ENCODE measurements around the gene SNRNP25.
"Not testable (repeated sequence)": the region's sequence is repeated elsewhere in the genome, so short reads cannot be mapped to it uniquely, and the experiment has no call there.

The SNRNP25 gene

GRCh38 chr16:33877-34647 lies 19.6 kb upstream of the SNRNP25 start:
- H3K4me3 ChIP-seq (ENCODE audit: control insufficient read depth, low read depth, low read length): no peak overlapping the region
- TF ChIP-seq CTCF (conservative IDR thresholded peaks at IDR 0.05; ENCODE audit: control insufficient read depth, insufficient read depth, low read depth, low read length): no peak
- no peak for DNase-seq (ENCODE audit: low read depth)

GRCh38 chr16:34648-34987 lies 19.0 kb upstream of the SNRNP25 start:
- H3K4me3 ChIP-seq (ENCODE audit: control insufficient read depth, low read depth, low read length): no peak overlapping the region
- DNase-seq (ENCODE audit: low read depth): no peak
- TF ChIP-seq CTCF (conservative IDR thresholded peaks at IDR 0.05; ENCODE audit: control insufficient read depth, insufficient read depth, low read depth, low read length): no peak

GRCh38 chr16:35011-35677 lies 18.5 kb upstream of the SNRNP25 start:
- no peak for TF ChIP-seq CTCF (conservative IDR thresholded peaks at IDR 0.05; ENCODE audit: control insufficient read depth, insufficient read depth, low read depth, low read length)
- no peak overlapping the region for H3K4me3 ChIP-seq (ENCODE audit: control insufficient read depth, low read depth, low read length)
- DNase-seq (ENCODE audit: low read depth): no peak

GRCh38 chr16:35678-36305 lies 17.8 kb upstream of the SNRNP25 start:
- no peak for DNase-seq (ENCODE audit: low read depth)
- no peak for TF ChIP-seq CTCF (conservative IDR thresholded peaks at IDR 0.05; ENCODE audit: control insufficient read depth, insufficient read depth, low read depth, low read length)

GRCh38 chr16:36336-36984 lies 17.2 kb upstream of the SNRNP25 start:
- no peak overlapping the region for H3K4me3 ChIP-seq (ENCODE audit: control insufficient read depth, low read depth, low read length)
- no peak for DNase-seq (ENCODE audit: low read depth)
- no peak for TF ChIP-seq CTCF (conservative IDR thresholded peaks at IDR 0.05; ENCODE audit: control insufficient read depth, insufficient read depth, low read depth, low read length)

More at GRCh38 chr16:35678-36305, 17.8 kb upstream of the SNRNP25 start:
- no peak overlapping the region for H3K4me3 ChIP-seq (ENCODE audit: control insufficient read depth, low read depth, low read length)

- no peak overlapping the region for H3K4me3 ChIP-seq (ENCODE audit: control insufficient read depth, low read depth, low read length)
- DNase-seq (ENCODE audit: low read depth): peak; percentile 12
- no peak for TF ChIP-seq CTCF (conservative IDR thresholded peaks at IDR 0.05; ENCODE audit: control insufficient read depth, insufficient read depth, low read depth, low read length)
Observed at GRCh38 chr16:37511-37910, 16.1 kb upstream of the SNRNP25 start.

GRCh38 chr16:38206-38605 lies 15.4 kb upstream of the SNRNP25 start:
- H3K4me3 ChIP-seq (ENCODE audit: control insufficient read depth, low read depth, low read length); DNase-seq (ENCODE audit: low read depth): not testable (repeated sequence)
